Caco-2 (cell line): Measurements from ENCODE around the gene KLK13. TPM values are rescaled to one million over a fixed set of nuclear protein-coding genes. Genes with fewer than 3 reads are reported as not detected.

Source experiments
- BruUV-seq: library from RNA; stranded (reverse); fragments of 400-500 nt; replicated peaks from 2 replicates; lab custom pipeline; 2021; lab: Mats Ljungman, UMichigan
- CTCF ChIA-PET: fragments of 300-600 bp; sonication (Branson Sonifier 250); formaldehyde crosslinking; loops from one replicate; lab custom pipeline; 2022; ENCODE audit warnings: antibody characterized with exemption; lab: Charles Lee
- POLR2A ChIA-PET: fragments of 300-600 bp; sonication (Branson Sonifier 250); formaldehyde crosslinking; loops from one replicate; lab custom pipeline; 2022; ENCODE audit warnings: antibody characterized with exemption; lab: Charles Lee
- DNase-seq, 2 experiments: peaks; one replicate each; pipeline versions ENCODE4 v3.0.0 to v3.0.0-alpha.2; 2020 to 2022
- H3K27me3 ChIP-seq: replicated peaks from 2 replicates; pipeline ENCODE4 v1.6.0; 2011; ENCODE audit warnings: low read length; ENCODE audit not compliant: control insufficient read depth, insufficient read depth
- H3K36me3 ChIP-seq: 2 replicates; pipeline ENCODE4 v1.5.1; 2011; ENCODE audit warnings: low read length; ENCODE audit not compliant: control insufficient read depth, insufficient read depth
- H3K4me1 ChIP-seq: fragments of 250-450 bp; sonication (Bioruptor Pico); 2 replicates; pipeline ENCODE4 v1.5.1; 2020; ENCODE audit warnings: mild to moderate bottlenecking
- H3K4me3 ChIP-seq: 2 replicates; pipeline ENCODE4 v1.5.1; 2011; ENCODE audit warnings: low read depth, mild to moderate bottlenecking, control low read depth, low read length
- H3K9me3 ChIP-seq: fragments of 250-450 bp; sonication (Bioruptor Pico); 2 replicates; pipeline ENCODE4 v1.5.1; 2020; ENCODE audit warnings: mild to moderate bottlenecking, moderate library complexity
- H3K27ac Mint-ChIP-seq: one replicate; pipeline ENCODE4 v1.8.0; 2022; ENCODE audit warnings: mixed read lengths; ENCODE audit not compliant: unreplicated experiment
- H3K27me3 Mint-ChIP-seq: one replicate; pipeline ENCODE4 v1.8.0; 2022; ENCODE audit warnings: mixed read lengths; ENCODE audit not compliant: insufficient read depth, unreplicated experiment
- H3K36me3 Mint-ChIP-seq: one replicate; pipeline ENCODE4 v1.8.0; 2022; ENCODE audit warnings: mild to moderate bottlenecking, mixed read lengths; ENCODE audit not compliant: insufficient read depth, unreplicated experiment
- H3K4me1 Mint-ChIP-seq: one replicate; pipeline ENCODE4 v1.8.0; 2022; ENCODE audit warnings: low read depth, mixed read lengths; ENCODE audit not compliant: unreplicated experiment
- H3K4me3 Mint-ChIP-seq: one replicate; pipeline ENCODE4 v1.8.0; 2022; ENCODE audit warnings: mild to moderate bottlenecking, moderate library complexity, mixed read lengths; ENCODE audit not compliant: unreplicated experiment
- H3K9me3 Mint-ChIP-seq: one replicate; pipeline ENCODE4 v1.8.0; 2022; ENCODE audit warnings: mixed read lengths; ENCODE audit not compliant: unreplicated experiment
- CTCF ChIP-seq, 2 experiments: fragments of 200-600 bp in 1 of 2; IDR thresholded peaks; 1 replicate in 1 of 2; 2 replicates in 1 of 2; pipeline versions ENCODE4 v1.5.1 to v1.8.0; 2011 to 2022; ENCODE audit warnings: antibody characterized with exemption in 1 of 2, control low read depth in 1 of 2, inconsistent platforms in 1 of 2, low read depth in 1 of 2, low read length in 1 of 2, mild to moderate bottlenecking in 1 of 2, moderate library complexity in 1 of 2; ENCODE audit not compliant: insufficient read depth in 1 of 2, severe bottlenecking in 1 of 2, unreplicated experiment in 1 of 2
- intact Hi-C: fragments of 100-400 bp; cut with micrococcal nuclease; formaldehyde crosslinking; loops from one replicate; pipeline ENCODE4 v1.10.0; 2022; ENCODE audit not compliant: unreplicated experiment
- total RNA-seq: library from RNA; stranded (reverse); gene quantifications from 2 replicates; pipeline ENCODE4 v1.2.3, GENCODE V29; 2022

Gene KLK13
- total RNA-seq, 1 experiment from 2014 or later, result not detected

GRCh38 chr19:51006406-51006805, 58.5 kb downstream of the KLK13 start:
- H3K9me3 ChIP-seq, result no peaks in the 10 kb centered on the region
- no peaks in the 10 kb centered on the region for H3K4me1 Mint-ChIP-seq
- H3K36me3 ChIP-seq, result no peaks in the 10 kb centered on the region
- no peak for TF ChIP-seq CTCF (IDR thresholded peaks at IDR 0.05; ENCODE audit: insufficient read depth in 1 of 2, low read depth in 1 of 2, low read length in 1 of 2, severe bottlenecking in 1 of 2, unreplicated experiment in 1 of 2)
- H3K4me3 ChIP-seq, result no peak overlapping the region
- intact Hi-C loops, result no loop called here
- no peaks in the 10 kb centered on the region for H3K36me3 Mint-ChIP-seq
- no peak overlapping the region for H3K27ac Mint-ChIP-seq
- POLR2A ChIA-PET, result no interaction called here
- DNase-seq, result no peak
- no peaks in the 10 kb centered on the region; the same call in 1 of the 2 replicates for H3K27me3 ChIP-seq
- H3K9me3 Mint-ChIP-seq, result no peaks in the 10 kb centered on the region
- H3K4me3 Mint-ChIP-seq, result no peak overlapping the region
- peaks cover 27% of the 10 kb centered on the region for H3K27me3 Mint-ChIP-seq
- CTCF ChIA-PET, result no interaction called here
- BruUV-seq, result no TSS peak
- no peaks in the 10 kb centered on the region for H3K4me1 ChIP-seq

Other genes with a start within 250 kb of the KLK13 start
- gene KLK1, start 241.3 kb downstream of the KLK13 start, total RNA-seq, result 0.73 and 1.1 TPM in 2 replicates
- gene KLK15, start 231.5 kb downstream of the KLK13 start, total RNA-seq, result not detected in 2 replicates
- gene KLK3, start 210.2 kb downstream of the KLK13 start, total RNA-seq, result not detected in 2 replicates
- gene KLK2, start 191.7 kb downstream of the KLK13 start, total RNA-seq, result not detected in 2 replicates
- gene KLK4, start 153.7 kb downstream of the KLK13 start, total RNA-seq, result not detected in 2 replicates
- gene KLK5, start 112.1 kb downstream of the KLK13 start, total RNA-seq, result not detected in 2 replicates
- 1.3 and 1.5 TPM in 2 replicates for gene KLK6, start 95.5 kb downstream of the KLK13 start, total RNA-seq
- not detected in 2 replicates for gene KLK7, start 81.2 kb downstream of the KLK13 start, total RNA-seq
- gene KLK8, start 63.5 kb downstream of the KLK13 start, total RNA-seq, result 1.7 TPM in 1 of 2 replicates, not detected in the other
- gene KLK10, start 45.4 kb downstream of the KLK13 start, total RNA-seq, result not detected in 2 replicates
- not detected in 2 replicates for gene KLK11, start 38.5 kb downstream of the KLK13 start, total RNA-seq
- not detected in 2 replicates for gene KLK12, start 30.1 kb downstream of the KLK13 start, total RNA-seq
- not detected in 2 replicates for gene KLK14, start 17.8 kb upstream of the KLK13 start, total RNA-seq
- 8.1 and 8.9 TPM in 2 replicates for gene CTU1, start 43.3 kb upstream of the KLK13 start, total RNA-seq
- not detected in 2 replicates for gene SIGLEC9, start 59.8 kb upstream of the KLK13 start, total RNA-seq
- gene SIGLEC7, start 77.2 kb upstream of the KLK13 start, total RNA-seq, result not detected in 2 replicates
- not detected in 2 replicates for gene CD33, start 160.0 kb upstream of the KLK13 start, total RNA-seq
- gene SIGLECL1, start 186.0 kb upstream of the KLK13 start, total RNA-seq, result not detected in 2 replicates
- gene IGLON5, start 246.6 kb upstream of the KLK13 start, total RNA-seq, result not detected in 2 replicates